ENCODE data around the gene LELP1.
"Not testable (repeated sequence)": the region's sequence is repeated elsewhere in the genome, so short reads cannot be mapped to it uniquely, and the experiment has no call there.

The LELP1 gene

GRCh38 chr1:153228491-153228890, 25.3 kb downstream of the LELP1 start:
- no peak for DNase-seq (ENCODE audit: low read depth in 1 of 2, low spot score in 1 of 2)

DNA sequence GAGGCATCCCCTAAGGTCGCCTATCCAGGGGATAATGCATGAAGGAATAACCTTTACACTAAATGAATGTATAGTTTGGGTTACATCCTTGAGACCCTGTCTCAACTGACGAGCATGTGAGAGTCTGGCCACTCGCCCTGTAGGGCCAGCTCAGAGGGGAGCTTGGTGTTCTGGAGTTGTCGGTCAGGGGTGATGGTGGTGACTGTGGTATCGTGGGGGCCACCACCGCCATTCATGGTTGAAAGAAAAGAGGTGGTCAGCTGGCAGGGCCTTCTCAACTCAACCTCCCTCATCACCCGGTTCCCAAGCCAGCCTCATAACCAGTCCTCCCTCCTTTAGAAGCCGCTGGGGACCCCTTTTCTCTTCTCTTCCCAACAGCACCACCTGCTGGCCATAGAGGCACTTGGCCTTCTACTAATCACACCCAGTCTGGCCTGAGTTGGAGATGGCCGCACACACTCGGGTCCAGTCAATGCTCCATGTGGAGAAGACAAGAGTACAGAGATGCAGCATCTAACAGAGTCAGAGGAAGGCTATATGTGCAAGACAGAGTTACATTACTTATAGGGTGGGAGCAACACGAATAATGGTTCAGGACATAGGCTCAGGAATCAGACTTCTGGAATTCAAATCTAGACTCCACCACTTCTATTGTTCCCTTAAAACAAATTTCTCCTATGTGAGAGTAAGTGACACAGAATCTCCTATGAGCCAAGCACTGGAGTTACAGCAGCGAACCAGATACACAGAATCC, 26.0 kb downstream of the LELP1 start:
- not testable (repeated sequence) for DNase-seq (ENCODE audit: low read depth in 1 of 2, low spot score in 1 of 2)

DNA sequence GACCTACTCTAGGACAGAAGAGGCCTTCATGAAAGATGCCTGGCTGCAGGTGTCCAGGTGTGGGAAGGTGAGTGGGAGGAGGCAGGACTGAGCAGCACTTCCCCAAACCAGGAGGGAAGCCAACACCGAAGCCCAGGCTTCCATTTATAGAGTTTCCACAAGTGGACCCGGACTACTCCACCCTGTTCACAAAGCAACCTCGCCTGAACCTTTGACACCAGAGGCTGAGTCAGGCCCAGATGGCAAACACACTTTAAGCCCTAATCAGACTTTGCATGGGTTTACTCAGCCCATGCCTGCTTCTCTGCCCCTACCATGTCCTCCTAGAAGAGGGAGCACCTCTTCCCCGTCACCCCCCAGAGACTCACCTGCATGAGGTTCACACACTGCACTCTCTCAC, 28.1 kb downstream of the LELP1 start:
- DNase-seq (ENCODE audit: low read depth in 1 of 2, low spot score in 1 of 2): no peak

DNA sequence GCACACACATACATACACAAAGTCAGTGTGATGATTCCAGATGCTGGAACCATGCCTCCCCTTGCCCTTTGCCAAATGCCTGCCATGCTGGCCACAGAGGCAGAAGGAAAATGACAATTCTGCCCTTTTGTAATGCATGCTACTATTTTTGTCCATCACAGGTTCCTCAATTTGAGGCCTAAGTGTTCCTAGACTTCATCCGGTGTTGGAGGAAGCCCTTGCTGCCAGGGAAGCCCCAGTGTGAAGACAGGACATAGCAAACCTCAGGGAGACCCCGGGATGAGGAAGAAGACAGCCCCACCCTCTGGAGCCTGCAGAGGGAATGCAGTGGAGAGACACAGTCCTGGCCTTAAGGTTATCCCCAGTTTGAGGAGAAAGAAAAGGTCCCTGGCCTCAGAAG, 28.6 kb downstream of the LELP1 start:
- no peak for DNase-seq (ENCODE audit: low read depth in 1 of 2, low spot score in 1 of 2)

DNA sequence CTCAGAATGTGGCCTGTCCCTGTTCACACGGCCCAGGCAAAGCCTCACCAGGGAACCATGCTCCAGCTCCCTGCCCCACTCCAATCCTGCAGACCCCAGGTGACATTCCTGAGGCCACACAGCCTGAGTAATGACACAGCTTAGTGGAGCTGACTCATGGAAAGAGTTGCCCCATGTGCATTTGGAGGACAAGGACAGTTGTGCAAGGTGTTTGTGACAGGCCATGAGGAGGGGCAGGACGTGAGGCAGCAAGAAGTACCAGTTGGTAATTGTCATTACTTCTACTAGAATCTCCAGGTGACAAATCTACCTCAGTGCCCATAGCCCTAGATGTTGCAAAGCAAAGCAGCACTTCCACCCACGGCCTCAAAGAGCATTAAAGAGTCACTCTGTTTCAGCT, 29.3 kb downstream of the LELP1 start:
- no peak for DNase-seq (ENCODE audit: low read depth in 1 of 2, low spot score in 1 of 2)

DNA sequence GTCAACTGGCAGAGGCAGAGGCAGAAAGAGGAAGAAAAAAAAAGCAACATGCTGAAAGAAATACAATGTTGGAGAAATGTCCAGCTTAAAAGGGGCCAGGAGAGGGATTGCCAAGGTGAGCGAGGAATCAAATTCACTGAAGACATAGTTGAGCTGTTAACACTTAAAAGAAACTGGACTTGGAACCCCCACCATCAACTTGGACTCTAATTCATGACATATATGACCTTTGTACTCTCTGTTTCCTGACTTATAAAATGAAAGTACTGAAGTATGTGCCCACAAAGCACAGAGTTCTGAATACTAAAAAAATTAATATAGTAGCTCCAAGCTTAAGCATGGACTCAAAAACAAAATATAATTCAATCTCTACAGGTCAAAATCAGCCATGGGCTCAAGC, 30.2 kb downstream of the LELP1 start:
- DNase-seq (ENCODE audit: low read depth in 1 of 2, low spot score in 1 of 2): no peak

DNA sequence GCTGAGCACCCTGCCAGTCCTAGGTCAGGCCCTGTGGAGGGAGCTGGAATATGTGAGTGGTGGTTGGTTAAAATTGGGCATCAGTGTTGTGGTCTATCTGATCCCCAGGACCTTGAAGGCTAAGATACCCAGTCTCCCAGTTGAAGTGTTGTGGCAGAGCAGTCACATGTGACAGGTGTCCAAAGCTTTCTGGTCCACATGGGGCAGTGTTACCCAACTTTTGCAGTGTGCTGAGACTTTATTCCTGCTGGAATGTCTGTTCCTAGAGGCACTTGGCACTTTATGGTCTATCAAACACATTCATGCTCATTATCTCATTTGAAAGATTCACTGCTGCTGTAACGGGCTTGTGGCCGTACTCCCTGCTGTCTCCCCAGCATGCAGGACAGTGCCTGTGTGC, 35.3 kb downstream of the LELP1 start:
- DNase-seq (ENCODE audit: low read depth in 1 of 2, low spot score in 1 of 2): no peak

DNA sequence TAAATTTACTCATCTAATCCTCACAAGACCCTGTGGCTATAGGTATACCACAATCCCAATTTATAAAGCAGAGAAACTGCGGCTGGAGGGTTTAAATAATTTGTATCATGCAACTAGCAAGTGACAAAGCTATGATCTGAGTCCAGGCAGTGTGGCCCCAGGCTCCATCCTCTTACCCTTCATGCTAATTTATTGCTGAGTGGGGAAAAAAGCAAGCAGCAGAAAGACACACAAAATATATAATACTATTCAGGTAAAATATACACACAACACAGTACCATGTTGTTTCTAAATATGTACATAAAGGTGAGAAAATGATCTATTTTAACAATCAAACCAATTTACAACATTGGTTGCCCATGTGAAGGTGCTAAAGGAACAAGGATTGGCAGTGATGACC, 38.9 kb downstream of the LELP1 start:
- no peak for DNase-seq (ENCODE audit: low read depth in 1 of 2, low spot score in 1 of 2)

DNA sequence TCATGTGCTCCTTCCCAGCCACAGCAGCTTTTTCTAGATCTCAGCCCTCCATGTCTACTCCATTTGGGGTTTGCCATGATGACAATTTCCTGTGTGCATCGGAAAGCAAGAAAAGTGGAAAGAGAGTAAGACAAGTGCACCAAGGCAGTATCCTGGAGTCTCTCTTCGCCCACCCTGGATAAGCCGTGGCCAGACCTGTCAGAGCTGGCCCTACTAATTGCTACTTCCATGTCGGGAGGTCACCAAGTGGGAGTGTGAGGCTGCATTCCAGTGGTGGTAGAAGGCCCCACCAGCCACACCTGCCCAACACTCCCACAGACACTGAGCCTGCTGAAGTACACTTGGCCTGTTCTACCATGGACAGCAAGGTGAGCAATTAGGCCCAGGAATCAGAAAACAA, 42.2 kb downstream of the LELP1 start:
- DNase-seq (ENCODE audit: low read depth in 1 of 2, low spot score in 1 of 2): no peak

DNA sequence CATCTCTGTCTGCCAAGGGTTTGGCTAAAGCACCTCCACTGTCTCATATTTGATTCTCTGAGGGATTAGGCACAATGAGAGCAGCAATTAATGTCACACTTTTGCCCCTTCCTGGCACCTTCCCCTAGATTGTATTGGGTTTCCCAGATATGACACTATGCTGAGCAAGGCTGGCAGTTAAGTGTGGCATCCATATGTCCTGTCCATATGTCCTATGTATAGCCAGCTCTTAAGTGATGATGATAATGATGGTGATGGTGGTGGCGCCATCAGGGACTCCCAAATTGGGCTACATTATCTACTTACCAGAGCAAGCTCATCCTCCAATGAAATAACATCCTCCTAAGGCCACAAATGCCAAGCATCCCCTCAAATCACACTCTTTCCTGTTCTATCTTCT, 42.8 kb downstream of the LELP1 start:
- DNase-seq (ENCODE audit: low read depth in 1 of 2, low spot score in 1 of 2): no peak

DNA sequence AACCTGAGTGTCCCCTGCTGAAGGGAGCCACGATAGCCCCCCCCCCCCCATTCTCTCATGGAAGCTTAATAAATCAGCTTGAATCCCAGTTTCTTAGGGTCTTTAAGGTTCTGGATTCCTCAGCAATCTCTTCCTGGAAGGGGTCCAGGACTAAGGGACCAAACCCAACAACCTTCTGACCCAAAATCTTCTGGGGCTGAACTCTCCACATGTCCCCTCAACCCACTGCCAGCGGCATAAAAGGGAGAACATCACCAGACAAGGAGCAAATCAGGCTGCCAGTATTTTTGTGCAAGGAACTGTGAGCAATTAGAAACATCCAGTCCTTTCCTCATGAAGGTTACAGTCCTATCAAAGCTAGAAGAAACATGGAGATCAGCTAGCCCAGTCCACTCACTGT, 43.6 kb downstream of the LELP1 start:
- no peak for DNase-seq (ENCODE audit: low read depth in 1 of 2, low spot score in 1 of 2)

DNA sequence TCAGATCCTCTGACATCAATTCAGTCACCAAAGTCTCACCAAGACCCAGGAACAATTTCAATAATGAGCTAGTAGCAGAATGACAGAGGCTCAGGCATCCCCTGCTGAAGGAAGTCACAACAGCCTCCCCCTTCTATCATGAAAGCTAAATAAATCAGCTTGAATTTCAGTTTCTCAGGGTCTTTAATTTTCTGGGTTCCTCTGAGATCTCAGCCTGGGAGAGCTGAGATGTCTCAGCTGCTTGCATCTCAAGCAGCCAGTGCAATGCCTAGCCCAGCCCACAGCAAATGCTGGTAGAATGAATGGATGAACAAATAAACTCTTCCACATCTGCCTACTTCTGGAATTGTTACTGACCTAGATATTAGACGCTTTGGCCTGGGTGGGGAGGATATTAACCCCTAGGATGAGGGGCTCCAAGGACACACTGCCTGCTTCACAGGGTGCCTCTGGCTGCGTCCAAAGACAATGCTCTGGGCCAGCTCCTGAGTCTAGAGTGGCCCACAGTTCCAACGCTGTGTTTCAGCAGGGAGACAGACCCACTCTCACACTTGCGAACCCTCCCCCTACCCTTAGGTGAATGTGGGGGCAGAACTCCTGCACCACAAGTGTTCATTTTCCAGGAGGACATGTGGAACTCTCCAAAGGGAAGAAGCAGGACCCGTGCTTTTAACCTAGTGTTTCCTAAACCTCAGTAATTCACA, 45.1 kb downstream of the LELP1 start:
- DNase-seq (ENCODE audit: low read depth in 1 of 2, low spot score in 1 of 2): no peak

DNA sequence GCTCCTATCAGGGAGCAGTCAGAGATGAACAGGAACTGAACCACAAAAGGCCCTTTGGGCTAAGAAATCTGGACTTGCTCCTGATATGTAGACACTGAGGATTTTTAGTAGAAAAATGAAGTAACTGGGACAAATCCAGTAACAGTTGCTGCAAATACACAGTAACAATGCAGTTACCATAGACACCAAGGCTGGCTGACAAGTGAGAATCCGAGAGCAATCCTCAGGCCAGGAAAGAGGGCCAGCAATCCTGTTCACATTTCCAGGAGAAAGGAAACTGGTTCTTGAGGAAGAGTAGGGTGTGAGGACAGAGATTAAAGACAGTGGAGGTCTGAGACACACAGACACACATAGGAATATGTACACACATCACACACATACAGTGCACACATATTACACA, 46.9 kb downstream of the LELP1 start:
- DNase-seq (ENCODE audit: low read depth in 1 of 2, low spot score in 1 of 2): no peak

DNA sequence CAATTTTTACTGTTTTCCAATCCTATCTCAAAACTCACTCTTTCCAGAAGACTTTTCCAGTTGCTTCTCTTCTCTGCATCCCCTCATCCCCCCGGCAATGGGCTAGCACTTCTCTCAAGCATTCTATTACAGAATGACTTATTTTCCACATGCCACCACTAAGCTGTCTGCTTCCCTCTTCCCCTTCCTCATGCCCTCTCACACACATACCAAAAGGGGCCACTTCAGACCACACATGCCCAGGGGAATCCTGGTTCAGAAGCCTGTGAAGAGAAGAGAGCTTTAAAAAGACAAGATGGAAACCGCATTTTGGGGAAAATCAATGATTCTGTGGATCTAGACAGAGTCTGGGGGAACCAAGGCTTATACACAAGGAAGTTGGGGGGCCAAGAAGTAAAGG, 47.9 kb downstream of the LELP1 start:
- no peak for DNase-seq (ENCODE audit: low read depth in 1 of 2, low spot score in 1 of 2)

DNA sequence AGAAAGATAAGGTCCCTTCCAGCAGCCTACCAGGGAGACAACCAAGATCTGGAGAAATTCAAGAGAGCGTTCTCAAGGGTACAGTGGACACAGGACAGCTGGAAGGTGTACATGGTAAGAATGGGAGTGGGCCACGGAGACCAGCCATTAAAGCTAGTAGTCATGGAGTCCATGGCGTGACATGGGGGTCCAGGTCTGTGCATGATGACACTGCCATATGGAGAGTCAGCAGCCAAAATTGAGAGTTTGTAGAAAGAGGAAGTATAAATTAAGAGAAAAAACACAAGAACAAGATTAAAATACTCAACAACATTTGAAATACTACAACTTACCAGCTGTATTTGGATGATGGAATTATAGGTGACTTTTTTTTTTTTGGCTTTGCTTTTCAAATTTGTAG, 48.3 kb downstream of the LELP1 start:
- DNase-seq (ENCODE audit: low read depth in 1 of 2, low spot score in 1 of 2): no peak

DNA sequence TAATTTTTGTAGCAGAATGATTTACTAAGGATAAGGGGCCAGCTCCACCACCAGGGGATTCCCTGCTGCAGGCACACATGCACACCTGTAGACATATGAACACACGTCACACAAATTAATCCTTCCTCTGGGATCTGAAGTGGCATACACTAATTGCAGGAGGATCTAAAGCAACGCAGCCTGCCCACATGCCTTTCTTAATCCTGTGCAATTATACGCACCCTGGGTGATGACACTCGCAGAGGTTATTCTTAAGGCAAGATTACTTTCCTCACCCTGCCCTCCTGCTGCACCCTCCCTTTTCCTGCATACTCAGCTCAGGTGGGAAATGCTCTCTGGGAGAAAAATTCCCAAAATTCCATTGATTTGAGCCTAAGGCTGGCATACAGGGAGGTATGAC, 48.8 kb downstream of the LELP1 start:
- no peak for DNase-seq (ENCODE audit: low read depth in 1 of 2, low spot score in 1 of 2)

DNA sequence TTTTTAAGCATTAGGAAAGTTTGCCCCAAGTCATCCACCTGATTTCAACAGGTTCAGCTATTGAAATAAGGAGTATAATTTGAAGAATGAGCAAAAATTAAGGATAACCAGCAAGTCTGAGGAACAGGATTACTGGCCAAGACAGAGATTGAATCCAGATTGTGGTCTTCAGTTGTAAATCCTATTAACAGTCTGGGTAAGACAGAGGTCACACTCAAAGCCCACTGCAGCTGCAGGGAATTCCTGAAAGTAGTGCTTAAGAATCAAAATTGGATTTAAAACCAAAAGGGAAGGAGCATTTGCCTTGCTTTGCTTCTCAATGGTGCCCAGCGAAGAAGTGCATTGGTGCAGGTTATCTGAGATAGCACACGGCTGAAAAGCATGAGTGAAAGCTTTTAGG, 49.8 kb downstream of the LELP1 start:
- DNase-seq (ENCODE audit: low read depth in 1 of 2, low spot score in 1 of 2): no peak

DNA sequence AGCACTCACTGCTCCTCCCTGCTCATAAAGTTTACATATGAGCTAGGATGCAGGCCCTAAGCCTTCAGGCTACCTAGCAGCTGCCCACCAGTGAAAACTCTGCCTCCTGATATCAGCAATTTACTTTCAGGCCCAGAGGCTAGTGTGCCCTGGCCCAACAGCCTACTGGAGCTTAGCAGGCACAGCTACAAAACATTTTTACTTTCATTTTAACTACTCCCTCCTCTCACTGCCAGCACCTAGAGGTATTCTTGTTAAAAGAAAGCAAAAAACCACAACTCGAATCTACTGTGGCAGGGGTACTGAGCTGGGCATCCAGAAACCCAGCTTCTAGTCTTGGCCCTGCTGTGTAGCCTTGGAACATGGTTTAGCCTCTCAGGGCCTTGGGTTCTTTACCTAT, 50.5 kb downstream of the LELP1 start:
- no peak for DNase-seq (ENCODE audit: low read depth in 1 of 2, low spot score in 1 of 2)
